Retinal pigment epithelial cell (primary cell): ENCODE results near the gene NR4A1.
A peak's percentile ranks its signal among the peaks of the same experiment; 100 is the strongest.

Experiments used
- DNase-seq: peaks from one replicate; pipeline ENCODE4 v3.0.0-alpha.2; 2010; ENCODE audit warnings: low read depth
- H3K4me3 ChIP-seq: 2 replicates; pipeline ENCODE4 v1.5.1; 2011; ENCODE audit warnings: mild to moderate bottlenecking, low read length, control low read depth, moderate library complexity
- CTCF ChIP-seq: conservative IDR thresholded peaks from 2 replicates; pipeline ENCODE4 v1.5.1; 2011; ENCODE audit warnings: low read depth, low read length, control low read depth, inconsistent platforms

Gene NR4A1

GRCh38 chr12:52027085-52027843 is 24.0 kb upstream of the NR4A1 start:
- DNase-seq: no peak
- no peak for TF ChIP-seq CTCF
- no peak overlapping the region for H3K4me3 ChIP-seq

- no peak overlapping the region for H3K4me3 ChIP-seq
- TF ChIP-seq CTCF: no peak
- peak; percentile 63 for DNase-seq
These were observed 21.6 kb upstream of the NR4A1 start for GRCh38 chr12:52029685-52030084.

- peak; percentile 54 for DNase-seq
- no peak for TF ChIP-seq CTCF
- peak overlapping the region; percentile 52 for H3K4me3 ChIP-seq
These were observed 18.8 kb upstream of the NR4A1 start for GRCh38 chr12:52032446-52032803.

GRCh38 chr12:52032804-52033445 is 18.3 kb upstream of the NR4A1 start:
- no peak for TF ChIP-seq CTCF
- DNase-seq: peak; percentile 94
- H3K4me3 ChIP-seq: peak overlapping the region; percentile 52

- peak overlapping the region; percentile 48 for H3K4me3 ChIP-seq
- no peak for DNase-seq
These were observed 17.6 kb upstream of the NR4A1 start for GRCh38 chr12:52033446-52034140.

GRCh38 chr12:52035190-52035589 is 16.1 kb upstream of the NR4A1 start:
- TF ChIP-seq CTCF: no peak
- DNase-seq: no peak
- no peak overlapping the region for H3K4me3 ChIP-seq

More at GRCh38 chr12:52033446-52034140, 17.6 kb upstream of the NR4A1 start:
- TF ChIP-seq CTCF: no peak

GRCh38 chr12:52035926-52036325 is 15.3 kb upstream of the NR4A1 start:
- TF ChIP-seq CTCF: no peak
- H3K4me3 ChIP-seq: no peak overlapping the region
- DNase-seq: no peak
